ENCODE measurements around the gene HOXD1.

HOXD1 gene

DNA sequence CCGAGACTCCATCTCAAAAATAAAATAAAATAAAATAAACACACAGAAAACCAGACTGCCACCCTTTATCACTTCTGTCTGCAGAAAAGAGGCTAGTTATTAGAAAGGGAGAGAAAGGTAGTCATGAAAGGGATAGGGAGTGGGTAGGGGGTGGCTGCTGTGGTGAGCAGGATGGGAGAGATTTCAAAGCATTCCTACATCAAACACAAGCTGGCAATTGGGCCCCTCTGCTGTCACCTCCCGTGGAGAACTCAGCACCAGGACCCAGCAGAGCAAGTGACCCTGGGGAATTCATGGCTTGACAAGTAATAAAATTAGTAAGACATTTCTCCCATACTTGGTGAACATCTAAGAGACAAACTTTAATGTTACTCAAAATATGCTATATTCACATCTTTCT lies 3.7 kb upstream of the HOXD1 start:
- no peak for DNase-seq
- H3K4me2 ChIP-seq (ENCODE audit: low read length, poor library complexity, severe bottlenecking) = no peak overlapping the region
- no peaks in the 10 kb centered on the region for H3K9me3 ChIP-seq (ENCODE audit: control insufficient read depth, low read length)
- no peak overlapping the region for H3K4ac ChIP-seq (ENCODE audit: low read depth in 1 of 2, low read length in 2 of 2)
- no peak overlapping the region for H3K4me3 ChIP-seq (ENCODE audit: insufficient read depth in 1 of 2, low read depth in 1 of 2, low read length in 2 of 2)
- H3K79me1 ChIP-seq (replicated peaks; ENCODE audit: low read length, poor library complexity, severe bottlenecking) = no peaks in the 10 kb centered on the region
- H3K14ac ChIP-seq (ENCODE audit: low read length in 2 of 2) = no peak overlapping the region
- H4K8ac ChIP-seq (ENCODE audit: low read length) = no peak overlapping the region
- H3K27me3 ChIP-seq (ENCODE audit: control insufficient read depth in 1 of 2, insufficient read depth in 1 of 2, low read length in 2 of 2) = peaks cover 22 to 75% of the 10 kb centered on the region in 2 experiments
- no peak overlapping the region for H3K23ac ChIP-seq (ENCODE audit: low read length in 2 of 2)
- peaks cover 0 to 2% of the 10 kb centered on the region in 2 experiments for H3K36me3 ChIP-seq (ENCODE audit: control insufficient read depth in 1 of 2, insufficient read depth in 2 of 2, low read depth in 1 of 2, low read length in 2 of 2)
- no peak overlapping the region for H4K91ac ChIP-seq (ENCODE audit: low read length)
- no peak overlapping the region for H2BK15ac ChIP-seq (ENCODE audit: low read depth, poor library complexity, severe bottlenecking)
- no peak overlapping the region for H2BK12ac ChIP-seq (ENCODE audit: low read length in 2 of 2)
- 20% methylated on average over 1 of the region's 2 CpGs for WGBS
- no peak overlapping the region for H2BK120ac ChIP-seq (ENCODE audit: low read depth, low read length)
- H2BK5ac ChIP-seq (ENCODE audit: low read depth, low read length, poor library complexity, severe bottlenecking) = no peak overlapping the region
- no peak overlapping the region for H3K27ac ChIP-seq (ENCODE audit: low read length, poor library complexity, severe bottlenecking)
- H3K18ac ChIP-seq (ENCODE audit: low read depth in 1 of 2, low read length in 2 of 2) = no peak overlapping the region
- H2AK5ac ChIP-seq (ENCODE audit: low read length, severe bottlenecking) = no peak overlapping the region
- H3K4me1 ChIP-seq (ENCODE audit: control insufficient read depth, insufficient read depth, low read depth, low read length) = peaks cover 15% of the 10 kb centered on the region
- H3K9ac ChIP-seq (ENCODE audit: low read length) = no peak overlapping the region
- no peak overlapping the region for H2AFZ ChIP-seq (ENCODE audit: low read depth, low read length)

DNA sequence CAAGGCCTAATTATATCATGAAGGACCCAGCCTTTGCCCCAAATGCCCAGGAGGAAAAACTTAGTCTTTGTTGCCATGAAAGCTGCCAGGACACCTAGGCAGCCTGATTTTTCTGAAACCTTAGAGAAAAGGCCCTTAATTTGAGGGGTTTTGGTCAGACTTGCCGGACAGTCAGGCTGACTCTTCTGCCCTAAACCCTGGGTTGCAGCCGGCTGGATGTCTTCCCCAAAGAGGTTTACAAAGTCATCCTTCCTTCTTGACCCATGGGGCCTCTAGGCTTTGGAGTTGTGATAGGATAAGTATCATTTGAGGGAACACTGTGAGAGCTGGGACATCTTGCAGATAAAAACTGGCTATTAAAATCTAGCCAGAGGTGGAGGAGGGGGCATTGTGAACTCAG lies 2.4 kb upstream of the HOXD1 start:
- H3K4me3 ChIP-seq (ENCODE audit: insufficient read depth in 1 of 2, low read depth in 1 of 2, low read length in 2 of 2) = no peak overlapping the region
- H2BK12ac ChIP-seq (ENCODE audit: low read length in 2 of 2) = no peak overlapping the region
- H3K4me1 ChIP-seq (ENCODE audit: control insufficient read depth, insufficient read depth, low read depth, low read length) = peaks cover 16% of the 10 kb centered on the region
- H3K14ac ChIP-seq (ENCODE audit: low read length in 2 of 2) = no peak overlapping the region
- WGBS = 84% methylated on average over 2 of the region's 2 CpGs
- no peak overlapping the region for H3K4me2 ChIP-seq (ENCODE audit: low read length, poor library complexity, severe bottlenecking)
- no peak overlapping the region for H2AFZ ChIP-seq (ENCODE audit: low read depth, low read length)
- no peak overlapping the region for H2BK15ac ChIP-seq (ENCODE audit: low read depth, poor library complexity, severe bottlenecking)
- no peak overlapping the region for H4K91ac ChIP-seq (ENCODE audit: low read length)
- no peak overlapping the region for H3K4ac ChIP-seq (ENCODE audit: low read depth in 1 of 2, low read length in 2 of 2)
- no peak overlapping the region for H3K27ac ChIP-seq (ENCODE audit: low read length, poor library complexity, severe bottlenecking)
- H2BK120ac ChIP-seq (ENCODE audit: low read depth, low read length) = no peak overlapping the region
- H3K27me3 ChIP-seq (ENCODE audit: control insufficient read depth in 1 of 2, insufficient read depth in 1 of 2, low read length in 2 of 2) = peaks cover 22 to 74% of the 10 kb centered on the region in 2 experiments
- H3K36me3 ChIP-seq (ENCODE audit: control insufficient read depth in 1 of 2, insufficient read depth in 2 of 2, low read depth in 1 of 2, low read length in 2 of 2) = peaks cover 0 to 2% of the 10 kb centered on the region in 2 experiments
- H2BK5ac ChIP-seq (ENCODE audit: low read depth, low read length, poor library complexity, severe bottlenecking) = no peak overlapping the region
- H3K9ac ChIP-seq (ENCODE audit: low read length) = no peak overlapping the region
- H2AK5ac ChIP-seq (ENCODE audit: low read length, severe bottlenecking) = no peak overlapping the region
- no peak for DNase-seq
- H3K23ac ChIP-seq (ENCODE audit: low read length in 2 of 2) = no peak overlapping the region
- H3K18ac ChIP-seq (ENCODE audit: low read depth in 1 of 2, low read length in 2 of 2) = no peak overlapping the region
- no peaks in the 10 kb centered on the region for H3K79me1 ChIP-seq (replicated peaks; ENCODE audit: low read length, poor library complexity, severe bottlenecking)
- H4K8ac ChIP-seq (ENCODE audit: low read length) = no peak overlapping the region
- no peaks in the 10 kb centered on the region for H3K9me3 ChIP-seq (ENCODE audit: control insufficient read depth, low read length)

DNA sequence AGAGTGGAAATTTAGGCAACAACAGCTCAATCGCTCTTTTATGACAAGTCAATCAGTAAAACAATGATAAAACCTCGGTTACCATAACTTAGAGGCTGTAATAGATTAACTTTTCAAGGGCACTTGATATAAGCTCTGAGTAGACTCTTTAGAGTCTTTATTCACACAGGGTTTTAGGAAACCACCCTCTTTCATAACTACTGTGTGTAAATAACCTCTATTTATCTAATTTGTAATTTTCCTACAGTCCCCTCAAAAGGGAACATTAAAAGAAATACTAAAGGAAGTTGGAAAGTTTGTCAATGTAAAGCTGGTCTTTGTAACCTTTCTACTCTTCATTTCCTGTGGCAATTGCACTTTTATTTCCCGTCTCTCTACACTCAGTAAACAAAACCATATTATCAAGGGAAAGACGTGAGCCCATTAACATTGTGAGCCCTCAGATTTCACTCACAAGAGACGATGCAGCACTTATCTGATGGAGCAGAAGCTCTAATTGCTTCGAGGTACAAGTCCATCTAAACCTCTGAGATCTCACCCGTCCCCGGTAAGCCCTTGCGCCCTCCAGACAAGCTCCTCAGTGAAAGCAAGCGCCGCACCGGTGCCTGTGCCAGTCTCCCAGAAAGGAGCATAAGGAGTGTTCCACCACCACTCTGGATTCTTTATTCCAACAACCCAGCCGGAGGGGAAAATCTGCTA lies 1.1 kb upstream of the HOXD1 start:
- H2BK12ac ChIP-seq (ENCODE audit: low read length in 2 of 2) = no peak overlapping the region
- H3K4me3 ChIP-seq (ENCODE audit: insufficient read depth in 1 of 2, low read depth in 1 of 2, low read length in 2 of 2) = peak overlapping the region in 1 of 2 experiments; percentile 87
- H3K9ac ChIP-seq (ENCODE audit: low read length) = peak overlapping the region; percentile 80
- H3K23ac ChIP-seq (ENCODE audit: low read length in 2 of 2) = no peak overlapping the region
- H3K18ac ChIP-seq (ENCODE audit: low read depth in 1 of 2, low read length in 2 of 2) = no peak overlapping the region
- peaks cover 34 to 79% of the 10 kb centered on the region in 2 experiments for H3K27me3 ChIP-seq (ENCODE audit: control insufficient read depth in 1 of 2, insufficient read depth in 1 of 2, low read length in 2 of 2)
- H3K9me3 ChIP-seq (ENCODE audit: control insufficient read depth, low read length) = no peaks in the 10 kb centered on the region
- no peak overlapping the region for H3K4ac ChIP-seq (ENCODE audit: low read depth in 1 of 2, low read length in 2 of 2)
- no peak overlapping the region for H4K91ac ChIP-seq (ENCODE audit: low read length)
- DNase-seq = no peak
- H3K27ac ChIP-seq (ENCODE audit: low read length, poor library complexity, severe bottlenecking) = no peak overlapping the region
- 6% methylated on average over 11 of the region's 13 CpGs for WGBS
- H3K36me3 ChIP-seq (ENCODE audit: control insufficient read depth in 1 of 2, insufficient read depth in 2 of 2, low read depth in 1 of 2, low read length in 2 of 2) = peaks cover 0 to 2% of the 10 kb centered on the region in 2 experiments
- no peak overlapping the region for H2AK5ac ChIP-seq (ENCODE audit: low read length, severe bottlenecking)
- no peaks in the 10 kb centered on the region for H3K79me1 ChIP-seq (replicated peaks; ENCODE audit: low read length, poor library complexity, severe bottlenecking)
- no peak overlapping the region for H2AFZ ChIP-seq (ENCODE audit: low read depth, low read length)
- no peak overlapping the region for H2BK15ac ChIP-seq (ENCODE audit: low read depth, poor library complexity, severe bottlenecking)
- no peak overlapping the region for H2BK5ac ChIP-seq (ENCODE audit: low read depth, low read length, poor library complexity, severe bottlenecking)
- no peak overlapping the region for H3K14ac ChIP-seq (ENCODE audit: low read length in 2 of 2)
- peaks cover 16% of the 10 kb centered on the region for H3K4me1 ChIP-seq (ENCODE audit: control insufficient read depth, insufficient read depth, low read depth, low read length)
- peak overlapping the region; percentile 94 for H3K4me2 ChIP-seq (ENCODE audit: low read length, poor library complexity, severe bottlenecking)
- H4K8ac ChIP-seq (ENCODE audit: low read length) = no peak overlapping the region
- H2BK120ac ChIP-seq (ENCODE audit: low read depth, low read length) = no peak overlapping the region

DNA sequence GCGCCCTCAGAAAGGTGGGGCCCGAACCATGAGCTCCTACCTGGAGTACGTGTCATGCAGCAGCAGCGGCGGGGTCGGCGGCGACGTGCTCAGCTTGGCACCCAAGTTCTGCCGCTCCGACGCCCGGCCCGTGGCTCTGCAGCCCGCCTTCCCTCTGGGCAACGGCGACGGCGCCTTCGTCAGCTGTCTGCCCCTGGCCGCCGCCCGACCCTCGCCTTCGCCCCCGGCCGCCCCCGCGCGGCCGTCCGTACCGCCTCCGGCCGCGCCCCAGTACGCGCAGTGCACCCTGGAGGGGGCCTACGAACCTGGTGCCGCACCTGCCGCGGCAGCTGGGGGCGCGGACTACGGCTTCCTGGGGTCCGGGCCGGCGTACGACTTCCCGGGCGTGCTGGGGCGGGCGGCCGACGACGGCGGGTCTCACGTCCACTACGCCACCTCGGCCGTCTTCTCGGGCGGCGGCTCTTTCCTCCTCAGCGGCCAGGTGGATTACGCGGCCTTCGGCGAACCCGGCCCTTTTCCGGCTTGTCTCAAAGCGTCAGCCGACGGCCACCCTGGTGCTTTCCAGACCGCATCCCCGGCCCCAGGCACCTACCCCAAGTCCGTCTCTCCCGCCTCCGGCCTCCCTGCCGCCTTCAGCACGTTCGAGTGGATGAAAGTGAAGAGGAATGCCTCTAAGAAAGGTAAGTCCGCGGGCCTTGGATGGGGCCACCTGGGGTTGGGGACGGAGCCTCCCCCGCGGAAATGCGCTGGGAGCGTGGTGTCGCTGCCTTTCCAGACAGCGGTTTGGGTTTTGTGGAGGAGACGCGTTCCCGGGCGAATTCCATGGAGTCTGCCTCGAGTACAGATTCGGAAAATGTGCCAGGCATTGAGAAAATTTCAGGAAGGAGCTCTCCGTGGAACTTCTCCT lies 559 bp downstream of the HOXD1 start:
- peaks cover 16% of the 10 kb centered on the region for H3K4me1 ChIP-seq (ENCODE audit: control insufficient read depth, insufficient read depth, low read depth, low read length)
- 2% methylated on average over 79 of the region's 98 CpGs for WGBS
- H3K9me3 ChIP-seq (ENCODE audit: control insufficient read depth, low read length) = no peaks in the 10 kb centered on the region
- no peak overlapping the region for H3K4ac ChIP-seq (ENCODE audit: low read depth in 1 of 2, low read length in 2 of 2)
- H3K4me2 ChIP-seq (ENCODE audit: low read length, poor library complexity, severe bottlenecking) = peak overlapping the region; percentile 94
- no peak overlapping the region for H2BK12ac ChIP-seq (ENCODE audit: low read length in 2 of 2)
- no peak overlapping the region for H3K18ac ChIP-seq (ENCODE audit: low read depth in 1 of 2, low read length in 2 of 2)
- no peak for DNase-seq
- H2AK5ac ChIP-seq (ENCODE audit: low read length, severe bottlenecking) = no peak overlapping the region
- H2BK5ac ChIP-seq (ENCODE audit: low read depth, low read length, poor library complexity, severe bottlenecking) = no peak overlapping the region
- peak overlapping the region; percentile 80 for H3K9ac ChIP-seq (ENCODE audit: low read length)
- H3K36me3 ChIP-seq (ENCODE audit: control insufficient read depth in 1 of 2, insufficient read depth in 2 of 2, low read depth in 1 of 2, low read length in 2 of 2) = peaks cover 0 to 2% of the 10 kb centered on the region in 2 experiments
- H3K27ac ChIP-seq (ENCODE audit: low read length, poor library complexity, severe bottlenecking) = no peak overlapping the region
- peak overlapping the region; percentile 18 for H4K91ac ChIP-seq (ENCODE audit: low read length)
- H3K23ac ChIP-seq (ENCODE audit: low read length in 2 of 2) = peak overlapping the region in 1 of 2 experiments; percentile 77
- H3K4me3 ChIP-seq (ENCODE audit: insufficient read depth in 1 of 2, low read depth in 1 of 2, low read length in 2 of 2) = peak overlapping the region; percentile 57 to 87
- no peaks in the 10 kb centered on the region for H3K79me1 ChIP-seq (replicated peaks; ENCODE audit: low read length, poor library complexity, severe bottlenecking)
- no peak overlapping the region for H2BK120ac ChIP-seq (ENCODE audit: low read depth, low read length)
- H3K27me3 ChIP-seq (ENCODE audit: control insufficient read depth in 1 of 2, insufficient read depth in 1 of 2, low read length in 2 of 2) = peaks cover 51 to 66% of the 10 kb centered on the region in 2 experiments
- H4K8ac ChIP-seq (ENCODE audit: low read length) = no peak overlapping the region
- H2BK15ac ChIP-seq (ENCODE audit: low read depth, poor library complexity, severe bottlenecking) = no peak overlapping the region
- H2AFZ ChIP-seq (ENCODE audit: low read depth, low read length) = peak overlapping the region; percentile 67
- peak overlapping the region in 1 of 2 experiments; percentile 51 for H3K14ac ChIP-seq (ENCODE audit: low read length in 2 of 2)

All from mesenchymal stem cell (in vitro differentiated cells and primary cell).